Testis (tissue), 3 donors: Measurements from ENCODE around the gene KRTAP10-3. TPM values are rescaled to one million over a fixed set of nuclear protein-coding genes. Genes with fewer than 3 reads are reported as not detected.
"Not testable (repeated sequence)": the region's sequence is repeated elsewhere in the genome, so short reads cannot be mapped to it uniquely, and the experiment has no call there.

ENCODE experiments used
- DNase-seq: peaks from one replicate; pipeline ENCODE4 v3.0.0-alpha.2; 2019
- H3K27ac ChIP-seq, 2 donors: fragments of 200-600 bp; sonication (generic); one replicate each; pipeline ENCODE4 v1.5.1; 2019
- H3K27me3 ChIP-seq: fragments of 200-600 bp; sonication (generic); one replicate; pipeline ENCODE4 v1.5.1; 2019
- H3K36me3 ChIP-seq: fragments of 200-600 bp; sonication (generic); one replicate; pipeline ENCODE4 v1.5.1; 2017; ENCODE audit warnings: low read depth; ENCODE audit errors: missing control alignments
- H3K4me1 ChIP-seq: fragments of 200-600 bp; sonication (generic); one replicate; pipeline ENCODE4 v1.5.1; 2019
- H3K4me3 ChIP-seq, 2 donors: fragments of 200-600 bp; sonication (generic); one replicate each; pipeline ENCODE4 v1.5.1; 2017 to 2019
- H3K9me3 ChIP-seq: fragments of 200-600 bp; sonication (generic); one replicate; pipeline ENCODE4 v1.5.1; 2017
- POLR2A ChIP-seq: fragments of 450-650 bp; IDR thresholded peaks from one replicate; pipeline ENCODE4 v1.6.1; 2017; ENCODE audit warnings: antibody characterized with exemption, mild to moderate bottlenecking, moderate library complexity
- WGBS, 2 donors: methylation state at CpG; one replicate each; pipeline ENCODE4 v1.1.5; 2018; 5-methylcytosine and 5-hydroxymethylcytosine counted together
- intact Hi-C: fragments of 100-400 bp; cut with DNase I; formaldehyde crosslinking; loops from one replicate; pipeline ENCODE4 v1.15.1; 2023; ENCODE audit warnings: low total_unique reads
- polyA plus RNA-seq: library from polyadenylated mRNA; stranded (reverse); fragments of 350-450 nt; fragmentation: Illumina TruSeq; extraction: RNeasy Lipid Tissue Mini Kit (QIAGEN cat#74804); gene quantifications from one replicate; pipeline ENCODE4 v1.2.3, GENCODE V29; 2014; ENCODE audit warnings: low read depth, low replicate concordance; ENCODE audit not compliant: insufficient read depth
- total RNA-seq, 2 donors: library from RNA; depleted of rRNA; stranded (reverse); fragments of >200 nt; gene quantifications; one replicate each; pipeline ENCODE4 v1.2.3, GENCODE V29; 2016
- TF ChIP-seq, protein P1 (sequence below), 3 experiments: fragments of 450-650 bp in 2 of 3; fragments of 200-600 bp in 1 of 3; sonication (generic) in 1 of 3; IDR thresholded peaks; one replicate each; pipeline ENCODE4 v1.5.1; 2016 to 2019; ENCODE audit warnings: antibody characterized with exemption in 3 of 3, mild to moderate bottlenecking in 2 of 3, moderate library complexity in 1 of 3

KRTAP10-3 gene
- total and polyA plus RNA-seq, 3 donors from 2014 or later = not detected

GRCh38 chr21:44590897-44591800, 32.6 kb upstream of the KRTAP10-3 start:
- intact Hi-C loops, H3K4me1 ChIP-seq, H3K36me3 ChIP-seq, H3K27me3 ChIP-seq, H3K9me3 ChIP-seq, H3K4me3 ChIP-seq, DNase-seq, H3K27ac ChIP-seq: not testable (repeated sequence)
- 67 to 71% methylated on average over 14 to 19 of the region's 19 CpGs for WGBS, 2 donors

DNA sequence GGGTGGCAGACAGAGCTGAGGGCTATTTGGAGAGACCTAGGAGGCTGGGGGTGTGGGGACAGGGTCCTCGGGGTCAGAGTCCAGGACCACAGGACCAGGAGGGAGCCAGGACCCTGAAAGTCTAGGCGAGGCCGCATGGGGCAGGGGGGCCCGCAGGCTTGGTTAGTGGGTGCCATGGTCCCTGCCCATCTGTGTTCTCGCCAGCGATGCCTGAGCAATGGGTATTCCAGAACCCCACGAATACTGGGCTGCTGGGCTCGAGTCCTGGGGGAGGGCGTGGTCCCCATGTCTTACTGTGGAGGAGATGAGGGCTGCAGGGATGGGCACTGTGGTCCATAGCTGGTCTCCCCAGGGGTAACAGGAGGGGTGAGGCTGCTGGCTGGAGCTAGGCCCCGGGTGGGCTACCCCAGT, 31.7 kb upstream of the KRTAP10-3 start:
- Histone ChIP-seq H3K27ac (no peak overlapping the region), H3K4me3 (no peak overlapping the region), H3K9me3 (no peaks in the 10 kb centered on the region), H3K36me3 (no peaks in the 10 kb centered on the region), H3K27me3 (no peaks in the 10 kb centered on the region), H3K4me1 (no peaks in the 10 kb centered on the region)
- intact Hi-C loops = no loop called here
- DNase-seq = no peak
- no peak for TF ChIP-seq POLR2A
- TF ChIP-seq, protein P1, sequence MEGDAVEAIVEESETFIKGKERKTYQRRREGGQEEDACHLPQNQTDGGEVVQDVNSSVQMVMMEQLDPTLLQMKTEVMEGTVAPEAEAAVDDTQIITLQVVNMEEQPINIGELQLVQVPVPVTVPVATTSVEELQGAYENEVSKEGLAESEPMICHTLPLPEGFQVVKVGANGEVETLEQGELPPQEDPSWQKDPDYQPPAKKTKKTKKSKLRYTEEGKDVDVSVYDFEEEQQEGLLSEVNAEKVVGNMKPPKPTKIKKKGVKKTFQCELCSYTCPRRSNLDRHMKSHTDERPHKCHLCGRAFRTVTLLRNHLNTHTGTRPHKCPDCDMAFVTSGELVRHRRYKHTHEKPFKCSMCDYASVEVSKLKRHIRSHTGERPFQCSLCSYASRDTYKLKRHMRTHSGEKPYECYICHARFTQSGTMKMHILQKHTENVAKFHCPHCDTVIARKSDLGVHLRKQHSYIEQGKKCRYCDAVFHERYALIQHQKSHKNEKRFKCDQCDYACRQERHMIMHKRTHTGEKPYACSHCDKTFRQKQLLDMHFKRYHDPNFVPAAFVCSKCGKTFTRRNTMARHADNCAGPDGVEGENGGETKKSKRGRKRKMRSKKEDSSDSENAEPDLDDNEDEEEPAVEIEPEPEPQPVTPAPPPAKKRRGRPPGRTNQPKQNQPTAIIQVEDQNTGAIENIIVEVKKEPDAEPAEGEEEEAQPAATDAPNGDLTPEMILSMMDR (IDR thresholded peaks at IDR 0.05) = no peak
- WGBS, 2 donors = 87 to 90% methylated on average over 7 to 10 of the region's 10 CpGs

DNA sequence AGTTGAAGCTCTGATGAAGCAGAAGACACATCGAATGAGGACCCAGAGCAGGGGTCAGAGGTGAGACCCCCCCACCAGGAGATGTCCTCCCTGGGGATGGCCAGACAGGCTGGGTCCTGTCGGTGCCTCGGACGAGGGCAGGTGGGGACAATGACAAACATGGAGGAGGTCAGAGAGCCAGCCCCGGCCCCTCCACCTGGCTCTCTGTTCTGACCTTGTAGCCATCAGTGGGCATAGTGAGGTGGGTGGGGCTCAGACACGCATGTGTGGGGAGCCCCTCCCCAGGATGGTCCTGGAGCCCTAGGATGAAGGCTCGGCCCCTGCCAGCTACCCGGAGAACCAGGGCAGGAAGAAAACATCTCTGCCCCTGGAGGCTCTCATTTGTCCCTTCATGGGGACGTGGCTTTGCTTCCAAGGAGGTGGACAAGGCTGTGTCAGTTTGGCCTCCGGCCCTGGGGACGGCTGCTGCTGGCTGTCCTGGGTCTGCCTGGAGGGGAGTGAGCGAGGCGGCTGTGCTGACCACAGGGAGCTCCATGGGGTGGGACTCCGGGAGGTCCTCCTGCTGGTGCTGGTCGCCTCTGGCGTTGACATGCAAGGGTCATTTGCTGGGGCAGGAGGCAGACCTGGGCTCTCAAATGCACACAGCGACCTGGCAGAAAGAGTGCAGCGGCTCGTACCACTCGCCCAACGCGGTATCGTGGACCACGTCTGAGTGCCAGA, 31.2 kb upstream of the KRTAP10-3 start:
- 79 to 84% methylated on average over 15 to 23 of the region's 24 CpGs for WGBS, 2 donors
- H3K4me1 ChIP-seq = no peaks in the 10 kb centered on the region
- intact Hi-C loops = no loop called here
- no peaks in the 10 kb centered on the region for H3K36me3 ChIP-seq
- H3K9me3 ChIP-seq = no peaks in the 10 kb centered on the region
- no peak overlapping the region for H3K4me3 ChIP-seq
- no peaks in the 10 kb centered on the region for H3K27me3 ChIP-seq
- TF ChIP-seq POLR2A = no peak
- TF ChIP-seq, protein P1 (IDR thresholded peaks at IDR 0.05) = no peak
- no peak overlapping the region for H3K27ac ChIP-seq
- no peak for DNase-seq

DNA sequence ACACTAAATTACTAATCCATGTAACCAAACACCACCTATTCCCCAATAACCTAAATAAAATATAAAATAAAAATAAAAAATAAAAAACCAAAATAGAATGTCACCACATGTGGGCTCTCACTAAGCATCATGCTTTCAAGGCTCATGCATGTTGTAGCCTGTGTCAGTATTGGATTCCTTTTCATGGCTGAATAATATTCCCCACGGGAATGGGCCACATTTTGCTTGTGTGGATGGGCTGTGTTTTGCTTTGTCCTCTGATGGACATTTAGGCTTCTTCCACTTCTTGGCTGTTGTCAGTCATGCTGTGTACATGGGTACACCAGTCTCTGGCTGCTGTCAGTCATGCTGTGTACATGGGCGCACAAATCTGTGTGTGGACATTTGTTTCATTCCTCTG, 30.5 kb upstream of the KRTAP10-3 start:
- no peak for DNase-seq
- H3K36me3 ChIP-seq = no peaks in the 10 kb centered on the region
- no peak overlapping the region for H3K4me3 ChIP-seq
- TF ChIP-seq, protein P1 (IDR thresholded peaks at IDR 0.05) = no peak
- no peak for TF ChIP-seq POLR2A
- no peaks in the 10 kb centered on the region for H3K27me3 ChIP-seq
- no peaks in the 10 kb centered on the region for H3K9me3 ChIP-seq
- intact Hi-C loops = no loop called here
- no peak overlapping the region for H3K27ac ChIP-seq
- no peaks in the 10 kb centered on the region for H3K4me1 ChIP-seq
- WGBS, 2 donors = 96% methylated on average over 2 of the region's 2 CpGs

GRCh38 chr21:44585892-44586291, 27.3 kb upstream of the KRTAP10-3 start:
- TF ChIP-seq, protein P1 (IDR thresholded peaks at IDR 0.05) = no peak
- TF ChIP-seq POLR2A = no peak
- no peak for DNase-seq
- H3K4me1 ChIP-seq = no peaks in the 10 kb centered on the region
- no peaks in the 10 kb centered on the region for H3K36me3 ChIP-seq
- H3K9me3 ChIP-seq = no peaks in the 10 kb centered on the region
- no peaks in the 10 kb centered on the region for H3K27me3 ChIP-seq
- intact Hi-C loops = no loop called here
- WGBS, 2 donors = 86 to 95% methylated on average over 3 of the region's 3 CpGs
- H3K27ac ChIP-seq = no peak overlapping the region
- no peak overlapping the region for H3K4me3 ChIP-seq
